H9 (cell line): Measurements from ENCODE around the gene FNDC3A. TPM values are rescaled to one million over a fixed set of nuclear protein-coding genes. Genes with fewer than 3 reads are reported as not detected.

Source experiments
- DNase-seq: peaks from one replicate; pipeline ENCODE4 v3.0.0-alpha.2; 2017
- H2AFZ ChIP-seq: one replicate; pipeline ENCODE4 v1.6.1; 2013; ENCODE audit warnings: mild to moderate bottlenecking, low read length, control low read depth, moderate library complexity
- H2AK5ac ChIP-seq: 2 replicates; pipeline ENCODE4 v1.6.1; 2013; ENCODE audit warnings: low read length, control low read depth, mixed read lengths; ENCODE audit not compliant: insufficient read length
- H2BK120ac ChIP-seq: one replicate; pipeline ENCODE4 v1.6.1; 2013; ENCODE audit warnings: low read depth, mild to moderate bottlenecking, low read length, control low read depth, inconsistent platforms; ENCODE audit not compliant: poor library complexity, severe bottlenecking
- H2BK12ac ChIP-seq: 2 replicates; pipeline ENCODE4 v1.6.1; 2013; ENCODE audit warnings: low read length, control low read depth, mixed read lengths, low read depth; ENCODE audit not compliant: insufficient read length
- H2BK15ac ChIP-seq: 2 replicates; pipeline ENCODE4 v1.6.1; 2013; ENCODE audit warnings: low read depth, low read length, control low read depth
- H2BK20ac ChIP-seq: one replicate; pipeline ENCODE4 v1.6.1; 2013; ENCODE audit warnings: low read depth, mild to moderate bottlenecking, low read length, control low read depth, inconsistent platforms; ENCODE audit not compliant: poor library complexity, severe bottlenecking
- H2BK5ac ChIP-seq: 2 replicates; pipeline ENCODE4 v1.6.1; 2013; ENCODE audit warnings: low read length, control low read depth, mixed read lengths; ENCODE audit not compliant: insufficient read length
- H3K14ac ChIP-seq: 2 replicates; pipeline ENCODE4 v1.6.1; 2013; ENCODE audit warnings: low read length, control low read depth; ENCODE audit not compliant: insufficient read depth
- H3K18ac ChIP-seq: 2 replicates; pipeline ENCODE4 v1.6.1; 2013; ENCODE audit warnings: low read depth, mild to moderate bottlenecking, mixed read lengths, low read length, control low read depth; ENCODE audit not compliant: insufficient read length
- H3K23ac ChIP-seq: 2 replicates; pipeline ENCODE4 v1.6.1; 2013; ENCODE audit warnings: low read length, control low read depth, mixed read lengths, low read depth; ENCODE audit not compliant: insufficient read length
- H3K23me2 ChIP-seq: 2 replicates; pipeline ENCODE4 v1.6.1; 2013; ENCODE audit warnings: low read depth, mild to moderate bottlenecking, mixed read lengths, low read length, control low read depth; ENCODE audit not compliant: insufficient read length, poor library complexity, severe bottlenecking
- H3K27ac ChIP-seq: 2 replicates; pipeline ENCODE4 v1.5.1; 2013; ENCODE audit warnings: low read length, control low read depth, mixed read lengths, low read depth; ENCODE audit not compliant: insufficient read length
- H3K27me3 ChIP-seq: 2 replicates; pipeline ENCODE4 v1.6.1; 2013; ENCODE audit warnings: low read length, control low read depth, inconsistent platforms; ENCODE audit not compliant: insufficient read depth
- H3K4ac ChIP-seq: 2 replicates; pipeline ENCODE4 v1.6.1; 2013; ENCODE audit warnings: low read depth, mild to moderate bottlenecking, control low read depth, inconsistent platforms, low read length, moderate library complexity
- H3K4me1 ChIP-seq: 2 replicates; pipeline ENCODE4 v1.6.1; 2013; ENCODE audit warnings: low read length, control low read depth, inconsistent platforms; ENCODE audit not compliant: insufficient read depth
- H3K4me2 ChIP-seq: 2 replicates; pipeline ENCODE4 v1.6.1; 2013; ENCODE audit warnings: low read length, control low read depth, mixed read lengths; ENCODE audit not compliant: insufficient read length, insufficient read depth
- H3K56ac ChIP-seq: 2 replicates; pipeline ENCODE4 v1.6.1; 2013; ENCODE audit warnings: low read depth, mild to moderate bottlenecking, mixed read lengths, low read length, control low read depth; ENCODE audit not compliant: insufficient read length
- H3K79me1 ChIP-seq: 2 replicates; pipeline ENCODE4 v1.6.1; 2013; ENCODE audit warnings: low read depth, mild to moderate bottlenecking, moderate library complexity, low read length, control low read depth, inconsistent platforms; ENCODE audit not compliant: insufficient read depth, poor library complexity, severe bottlenecking
- H3K79me2 ChIP-seq: 2 replicates; pipeline ENCODE4 v1.6.1; 2013; ENCODE audit warnings: low read length, control low read depth, inconsistent platforms; ENCODE audit not compliant: insufficient read depth
- H3K9ac ChIP-seq: 2 replicates; pipeline ENCODE4 v1.6.1; 2013; ENCODE audit warnings: low read length, control low read depth, mixed read lengths; ENCODE audit not compliant: insufficient read length; ENCODE audit errors: extremely low read depth
- H3K9me3 ChIP-seq: one replicate; pipeline ENCODE4 v1.6.1; 2013; ENCODE audit warnings: low read depth, low read length, inconsistent platforms; ENCODE audit not compliant: control insufficient read depth
- H3T11ph ChIP-seq: one replicate; pipeline ENCODE4 v1.6.1; 2013; ENCODE audit warnings: mild to moderate bottlenecking, low read length, control low read depth, inconsistent platforms
- H4K20me1 ChIP-seq: one replicate; pipeline ENCODE4 v1.6.1; 2013; ENCODE audit not compliant: control insufficient read depth, insufficient read length, insufficient read depth
- H4K5ac ChIP-seq: 2 replicates; pipeline ENCODE4 v1.6.1; 2013; ENCODE audit warnings: low read depth, mild to moderate bottlenecking, mixed read lengths, low read length, control low read depth; ENCODE audit not compliant: insufficient read length
- H4K8ac ChIP-seq: replicated peaks from 2 replicates; pipeline ENCODE4 v1.6.1; 2013; ENCODE audit warnings: low read length, control low read depth, mixed read lengths, low read depth; ENCODE audit not compliant: insufficient read length
- H4K91ac ChIP-seq: 2 replicates; pipeline ENCODE4 v1.6.1; 2013; ENCODE audit warnings: low read depth, mild to moderate bottlenecking, moderate library complexity, mixed read lengths, low read length, control low read depth; ENCODE audit not compliant: insufficient read length
- H3K27ac Mint-ChIP-seq, 3 experiments: 2 replicates in 2 of 3; 3 replicates in 1 of 3; pipeline ENCODE4 v1.8.0; 2020 to 2021; ENCODE audit warnings: mixed read lengths in 3 of 3, mild to moderate bottlenecking in 1 of 3, moderate library complexity in 1 of 3
- H3K27me3 Mint-ChIP-seq: 2 replicates; pipeline ENCODE4 v1.8.0; 2021; ENCODE audit warnings: low read depth, mild to moderate bottlenecking, moderate library complexity, mixed read lengths
- H3K36me3 Mint-ChIP-seq, 3 experiments: 2 replicates in 2 of 3; 3 replicates in 1 of 3; pipeline ENCODE4 v1.8.0; 2020 to 2021; ENCODE audit warnings: low read depth in 3 of 3, mixed read lengths in 3 of 3; ENCODE audit not compliant: insufficient read depth in 1 of 3
- H3K4me1 Mint-ChIP-seq, 2 experiments: 2 replicates each; pipeline ENCODE4 v1.8.0; 2020; ENCODE audit warnings: mixed read lengths in 2 of 2
- H3K4me3 Mint-ChIP-seq, 2 experiments: 2 replicates in 1 of 2; 3 replicates in 1 of 2; pipeline ENCODE4 v1.8.0; 2020 to 2021; ENCODE audit warnings: mild to moderate bottlenecking in 2 of 2, mixed read lengths in 2 of 2, moderate library complexity in 1 of 2
- H3K9me3 Mint-ChIP-seq, 2 experiments: 2 replicates in 1 of 2; 3 replicates in 1 of 2; pipeline ENCODE4 v1.8.0; 2020; ENCODE audit warnings: mild to moderate bottlenecking in 2 of 2, mixed read lengths in 2 of 2, moderate library complexity in 1 of 2
- total RNA-seq: library from RNA; stranded (reverse); gene quantifications from 2 replicates; pipeline ENCODE4 v1.2.1, GENCODE V29; 2021
- TF ChIP-seq, protein P1 (sequence below): fragments of 200-600 bp; sonication (generic); conservative IDR thresholded peaks from 3 replicates; pipeline ENCODE4 v1.8.0; 2021; ENCODE audit warnings: antibody characterized with exemption, mild to moderate bottlenecking

Gene FNDC3A
- total RNA-seq, 1 experiment from 2014 or later, result 27.4 TPM

DNA sequence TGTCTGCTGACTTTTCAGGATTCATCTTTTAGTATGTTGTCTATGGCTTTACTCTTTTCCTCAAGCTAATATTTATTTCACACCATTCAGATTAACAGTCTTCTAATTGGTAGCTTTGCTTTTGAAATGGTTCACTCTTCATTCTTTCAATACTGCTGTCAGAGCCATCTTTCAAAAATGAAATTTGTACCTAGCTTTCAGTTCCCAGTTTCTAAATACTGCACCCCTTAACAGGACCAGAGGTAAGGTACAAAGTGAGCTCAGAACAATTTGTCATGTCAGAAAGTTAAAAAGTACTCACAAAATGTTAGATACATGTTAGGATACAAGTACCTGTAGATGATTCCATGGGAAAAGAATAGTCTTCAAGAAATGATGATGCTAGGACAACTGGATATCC is 83.0 kb downstream of the FNDC3A start:
- no peaks in the 10 kb centered on the region for H3K23me2 ChIP-seq
- no peaks in the 10 kb centered on the region for H3K79me2 ChIP-seq
- H3K18ac ChIP-seq, result no peak overlapping the region
- no peak overlapping the region for H4K5ac ChIP-seq
- no peak overlapping the region for H3K4ac ChIP-seq
- H2BK120ac ChIP-seq, result no peak overlapping the region
- H3K36me3 Mint-ChIP-seq, result peaks cover 13 to 21% (median 19%) of the 10 kb centered on the region in 3 experiments
- peaks cover 0 to 3% of the 10 kb centered on the region in 2 experiments; a peak in 1 of 5 replicates for H3K9me3 Mint-ChIP-seq
- no peaks in the 10 kb centered on the region for H3K27me3 ChIP-seq
- no peak overlapping the region for H4K91ac ChIP-seq
- H3K9ac ChIP-seq, result no peak overlapping the region
- H4K8ac ChIP-seq, result no peak overlapping the region
- H3K23ac ChIP-seq, result no peak overlapping the region
- no peaks in the 10 kb centered on the region for H4K20me1 ChIP-seq
- TF ChIP-seq, protein P1, sequence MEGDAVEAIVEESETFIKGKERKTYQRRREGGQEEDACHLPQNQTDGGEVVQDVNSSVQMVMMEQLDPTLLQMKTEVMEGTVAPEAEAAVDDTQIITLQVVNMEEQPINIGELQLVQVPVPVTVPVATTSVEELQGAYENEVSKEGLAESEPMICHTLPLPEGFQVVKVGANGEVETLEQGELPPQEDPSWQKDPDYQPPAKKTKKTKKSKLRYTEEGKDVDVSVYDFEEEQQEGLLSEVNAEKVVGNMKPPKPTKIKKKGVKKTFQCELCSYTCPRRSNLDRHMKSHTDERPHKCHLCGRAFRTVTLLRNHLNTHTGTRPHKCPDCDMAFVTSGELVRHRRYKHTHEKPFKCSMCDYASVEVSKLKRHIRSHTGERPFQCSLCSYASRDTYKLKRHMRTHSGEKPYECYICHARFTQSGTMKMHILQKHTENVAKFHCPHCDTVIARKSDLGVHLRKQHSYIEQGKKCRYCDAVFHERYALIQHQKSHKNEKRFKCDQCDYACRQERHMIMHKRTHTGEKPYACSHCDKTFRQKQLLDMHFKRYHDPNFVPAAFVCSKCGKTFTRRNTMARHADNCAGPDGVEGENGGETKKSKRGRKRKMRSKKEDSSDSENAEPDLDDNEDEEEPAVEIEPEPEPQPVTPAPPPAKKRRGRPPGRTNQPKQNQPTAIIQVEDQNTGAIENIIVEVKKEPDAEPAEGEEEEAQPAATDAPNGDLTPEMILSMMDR, result no peak
- H3K56ac ChIP-seq, result no peak overlapping the region
- H2BK15ac ChIP-seq, result no peak overlapping the region
- no peak overlapping the region for H3T11ph ChIP-seq
- no peak overlapping the region for H3K14ac ChIP-seq
- no peaks in the 10 kb centered on the region for H3K27me3 Mint-ChIP-seq
- no peaks in the 10 kb centered on the region for H3K9me3 ChIP-seq
- DNase-seq, result no peak
- no peak overlapping the region for H2AK5ac ChIP-seq
- no peak overlapping the region for H2BK20ac ChIP-seq
- H3K4me3 Mint-ChIP-seq, result no peak overlapping the region
- no peak overlapping the region for H2BK12ac ChIP-seq
- H2BK5ac ChIP-seq, result no peak overlapping the region
- no peak overlapping the region for H3K27ac ChIP-seq
- peaks cover 2% of the 10 kb centered on the region; the same call in 1 of the 2 replicates for H3K4me1 ChIP-seq
- peaks cover 13 to 16% of the 10 kb centered on the region in 2 experiments for H3K4me1 Mint-ChIP-seq
- H3K4me2 ChIP-seq, result no peak overlapping the region
- H3K27ac Mint-ChIP-seq, result no peak overlapping the region; a peak in 1 of 7 replicates
- no peak overlapping the region for H2AFZ ChIP-seq
- H3K79me1 ChIP-seq, result no peaks in the 10 kb centered on the region
